Measurements from ENCODE around the gene CLP1.
A peak's percentile ranks its signal among the peaks of the same experiment; 100 is the strongest.
"Not testable (repeated sequence)": the region's sequence is repeated elsewhere in the genome, so short reads cannot be mapped to it uniquely, and the experiment has no call there.

Gene CLP1

GRCh38 chr11:57641011-57641807, 16.4 kb upstream of the CLP1 start:
- no peak for DNase-seq (ENCODE audit: low read depth in 2 of 2)

- no peak for DNase-seq (ENCODE audit: low read depth in 2 of 2)
These were observed 13.8 kb upstream of the CLP1 start for GRCh38 chr11:57643802-57644201.

GRCh38 chr11:57644748-57645688, 12.5 kb upstream of the CLP1 start:
- peak; percentile 64 to 77 for DNase-seq (ENCODE audit: low read depth in 2 of 2)

DNA sequence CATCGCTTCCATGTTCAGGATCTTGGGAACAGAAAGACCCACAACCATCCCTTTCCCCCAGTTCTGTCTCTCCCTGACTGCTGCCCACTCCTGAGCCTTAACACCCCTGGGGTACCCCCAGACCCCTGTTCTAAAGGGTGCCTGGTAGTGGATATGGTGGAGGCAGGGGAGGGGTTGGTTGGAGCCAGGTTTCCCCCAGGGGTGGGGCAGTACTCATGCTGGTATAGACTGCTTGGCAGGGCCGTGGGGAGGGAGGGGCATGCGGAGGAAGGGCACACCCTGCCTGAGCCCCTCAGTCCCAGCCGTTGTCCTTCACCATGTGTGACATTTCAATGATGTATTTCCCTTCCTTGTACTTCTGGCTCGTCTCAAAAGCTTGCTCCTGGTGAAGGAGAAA, 11.9 kb upstream of the CLP1 start:
- no peak for DNase-seq (ENCODE audit: low read depth in 2 of 2)

DNA sequence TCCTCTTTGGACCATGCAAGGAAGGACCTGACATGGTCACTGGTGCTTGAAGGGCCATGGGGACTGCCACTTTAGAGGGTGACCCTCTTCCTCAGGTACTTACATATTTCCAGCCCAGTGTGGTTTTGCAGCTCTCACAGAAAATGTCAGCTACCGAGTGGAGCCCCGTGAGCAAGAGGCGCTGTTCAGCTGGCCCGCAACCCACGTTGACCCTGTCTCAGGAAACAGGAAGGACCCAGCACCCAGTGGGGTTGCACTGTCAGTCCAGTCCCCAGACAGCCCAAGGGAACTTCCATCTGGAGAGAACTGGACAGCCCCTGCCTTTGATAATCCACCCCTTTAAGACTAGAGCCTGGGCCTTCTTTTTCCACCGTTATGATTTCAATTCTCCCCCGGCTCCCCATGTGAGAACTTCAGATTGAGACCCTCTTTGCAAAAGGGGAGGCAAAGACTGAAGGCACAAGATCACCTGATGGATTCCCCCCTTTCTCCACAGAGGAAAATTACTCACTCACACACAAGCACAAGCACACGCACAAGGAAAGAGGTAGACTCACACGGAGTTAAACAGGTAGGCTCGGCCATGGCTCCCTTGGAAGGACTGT, 11.3 kb upstream of the CLP1 start:
- DNase-seq (ENCODE audit: low read depth in 2 of 2), result no peak

- DNase-seq (ENCODE audit: low read depth in 2 of 2), result no peak
These were observed 10.7 kb upstream of the CLP1 start for GRCh38 chr11:57646799-57647303.

- no peak for DNase-seq (ENCODE audit: low read depth in 2 of 2)
These were observed 10.2 kb upstream of the CLP1 start for GRCh38 chr11:57647372-57647771.

- no peak for DNase-seq (ENCODE audit: low read depth in 2 of 2)
These were observed 9.4 kb upstream of the CLP1 start for GRCh38 chr11:57647960-57648800.

DNA sequence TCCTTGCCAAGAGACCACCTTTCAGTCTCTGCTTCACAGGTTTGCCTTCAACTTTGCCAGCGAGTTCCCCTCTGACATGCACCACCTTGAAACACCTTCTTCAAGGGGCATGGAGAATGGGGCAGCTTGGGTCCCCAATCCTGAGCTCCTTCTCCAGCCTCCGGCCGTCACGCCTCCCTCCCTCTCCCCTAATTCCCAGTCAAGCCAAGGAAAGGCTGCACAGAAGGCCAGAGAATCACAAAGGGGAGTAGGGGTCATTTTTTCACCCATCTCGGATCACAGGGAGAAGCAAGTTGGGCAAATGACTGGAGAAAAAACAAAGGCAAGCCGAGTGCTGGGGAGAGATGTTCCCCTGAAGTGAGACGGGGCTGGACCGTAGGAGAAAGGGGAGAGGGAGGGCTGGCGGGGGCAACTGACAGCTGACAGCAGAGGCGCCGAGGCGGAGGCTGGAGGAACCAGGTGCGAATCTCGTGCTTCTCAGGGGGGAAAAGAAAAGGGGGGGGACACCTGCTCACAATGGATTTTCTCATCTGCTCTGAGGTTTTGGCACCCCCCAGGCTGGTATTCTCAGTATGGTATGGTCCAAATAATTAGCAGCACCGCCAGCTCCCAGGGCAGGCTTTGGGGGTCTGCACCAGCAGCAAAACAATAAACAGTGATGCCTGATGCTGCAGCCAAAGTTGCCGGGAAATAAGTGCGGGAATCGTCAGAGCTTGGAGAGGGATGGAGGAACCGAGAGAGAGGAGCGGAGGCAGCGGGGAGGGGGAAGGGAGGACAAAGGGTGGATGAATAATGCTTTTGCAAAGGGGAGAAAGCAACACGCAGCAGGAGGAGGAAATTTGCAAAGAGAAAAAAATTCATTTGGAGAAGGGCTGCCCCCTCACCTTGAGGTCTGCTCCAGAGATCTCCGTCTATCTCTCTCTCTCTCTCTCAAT, 8.5 kb upstream of the CLP1 start:
- DNase-seq (ENCODE audit: low read depth in 2 of 2), result no peak

DNA sequence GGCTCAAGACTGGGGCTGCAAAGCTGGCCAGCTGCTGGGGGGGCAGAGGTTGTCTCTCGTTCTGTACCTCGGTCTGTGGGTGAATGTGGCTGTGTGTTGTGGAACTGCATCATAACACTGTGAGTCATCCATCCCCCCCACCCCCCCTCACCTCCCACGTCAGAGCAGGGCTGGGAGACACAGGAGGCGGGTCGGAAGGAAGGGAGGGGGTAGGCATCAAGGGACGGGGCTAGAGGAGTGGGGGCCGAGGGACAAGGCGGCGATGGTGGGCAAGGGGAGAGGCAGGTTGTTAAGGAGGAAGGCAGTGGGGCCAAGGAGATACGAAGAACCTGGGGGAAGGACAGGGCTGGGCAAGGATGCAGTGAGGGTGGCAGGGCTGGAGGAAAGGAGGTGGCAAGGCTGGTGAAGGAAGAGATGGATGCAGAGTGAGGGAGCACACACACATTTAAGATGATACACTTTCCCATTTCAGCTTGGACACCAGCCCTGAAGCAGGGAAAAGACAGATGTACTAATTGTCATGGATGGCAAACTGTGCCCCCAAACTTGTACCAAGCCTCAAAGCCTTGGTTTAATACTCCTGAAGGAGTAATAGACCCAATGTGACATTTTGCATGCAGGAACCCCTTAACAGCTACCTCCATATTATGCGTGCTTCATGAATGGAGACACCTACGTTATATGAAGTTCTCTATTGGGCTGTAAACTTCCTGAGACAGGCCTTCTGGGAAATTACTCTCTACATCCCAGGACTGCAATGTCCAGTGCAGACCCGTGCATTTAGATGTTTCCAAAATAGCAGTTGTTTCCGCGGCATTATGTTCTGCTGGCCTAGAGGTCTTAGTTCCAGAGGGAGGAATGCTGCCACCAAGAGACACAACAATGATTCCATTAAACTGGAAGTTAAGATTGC, 7.5 kb upstream of the CLP1 start, which contains the start of gene YPEL4:
Gene YPEL4, minus strand, starts transcription at position 87 of the 913 bp plus-strand sequence. CDS start 2,805 bp downstream, outside the sequence.
- peak; percentile 39 to 46 for DNase-seq (ENCODE audit: low read depth in 2 of 2)

DNA sequence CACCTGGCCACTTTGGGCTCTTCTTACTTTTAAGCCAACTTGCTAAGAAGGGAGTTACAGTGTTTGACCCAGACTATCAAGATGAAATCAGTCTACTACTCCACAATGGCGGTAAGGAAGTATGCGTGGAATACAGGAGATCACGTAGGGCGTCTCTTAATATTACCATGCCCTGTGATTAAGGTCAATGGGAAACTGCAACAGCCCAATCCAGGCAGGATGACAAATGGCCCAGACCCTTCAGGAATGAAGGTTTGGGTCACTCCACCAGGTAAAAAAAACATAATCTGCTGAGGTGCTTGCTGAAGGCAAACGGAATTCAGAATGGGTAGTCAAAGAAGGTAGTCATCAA, 6.8 kb upstream of the CLP1 start:
- DNase-seq (ENCODE audit: low read depth in 2 of 2), result no peak

GRCh38 chr11:57651408-57651807, 6.2 kb upstream of the CLP1 start:
- no peak for DNase-seq (ENCODE audit: low read depth in 2 of 2)

DNA sequence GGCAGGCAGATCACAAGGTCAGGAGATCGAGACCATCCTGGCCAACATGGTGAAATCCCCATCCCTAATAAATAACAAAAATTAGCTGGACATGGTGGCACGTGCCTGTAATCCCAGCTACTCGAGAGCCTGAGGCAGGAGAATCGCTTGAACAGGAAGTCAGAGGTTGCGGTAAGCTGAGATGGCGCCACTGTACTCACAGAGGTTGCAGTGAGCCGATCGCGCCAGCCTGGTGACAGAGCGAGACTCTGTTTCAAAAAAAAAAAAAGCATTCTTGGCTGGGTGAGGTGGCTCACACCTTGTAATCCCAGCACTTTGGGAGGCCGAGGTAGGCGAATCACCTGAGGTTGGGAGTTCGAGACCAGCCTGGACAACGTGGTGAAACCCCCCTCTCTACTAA, 5.3 kb upstream of the CLP1 start:
- not testable (repeated sequence) for DNase-seq (ENCODE audit: low read depth in 2 of 2)

DNA sequence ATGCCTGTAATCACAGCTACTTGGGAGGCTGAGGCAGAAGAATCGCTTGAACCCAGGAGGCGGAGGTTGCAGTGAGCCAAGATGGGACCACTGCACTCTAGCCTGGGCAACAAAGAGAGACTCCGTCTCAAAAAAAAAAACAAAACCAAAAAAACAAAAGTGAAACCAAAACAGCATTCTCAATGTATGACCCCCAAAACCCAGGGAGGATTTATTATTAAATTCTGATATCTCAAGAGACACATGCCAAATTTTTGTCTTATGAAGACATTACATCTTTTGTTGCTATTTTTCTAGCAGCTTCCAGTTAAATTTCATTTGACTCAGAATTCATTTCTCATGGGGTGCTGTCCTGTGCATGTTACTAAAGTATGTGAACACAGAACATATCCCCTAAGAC, 4.9 kb upstream of the CLP1 start:
- no peak for DNase-seq (ENCODE audit: low read depth in 2 of 2)

GRCh38 chr11:57653163-57653562, 4.4 kb upstream of the CLP1 start:
- DNase-seq (ENCODE audit: low read depth in 2 of 2), result no peak

GRCh38 chr11:57656885-57657193, 723 bp upstream of the CLP1 start:
- DNase-seq (ENCODE audit: low read depth in 2 of 2), result no peak

- DNase-seq (ENCODE audit: low read depth in 2 of 2), result no peak
These were observed 430 bp downstream of the CLP1 start for GRCh38 chr11:57658023-57658361.

DNA sequence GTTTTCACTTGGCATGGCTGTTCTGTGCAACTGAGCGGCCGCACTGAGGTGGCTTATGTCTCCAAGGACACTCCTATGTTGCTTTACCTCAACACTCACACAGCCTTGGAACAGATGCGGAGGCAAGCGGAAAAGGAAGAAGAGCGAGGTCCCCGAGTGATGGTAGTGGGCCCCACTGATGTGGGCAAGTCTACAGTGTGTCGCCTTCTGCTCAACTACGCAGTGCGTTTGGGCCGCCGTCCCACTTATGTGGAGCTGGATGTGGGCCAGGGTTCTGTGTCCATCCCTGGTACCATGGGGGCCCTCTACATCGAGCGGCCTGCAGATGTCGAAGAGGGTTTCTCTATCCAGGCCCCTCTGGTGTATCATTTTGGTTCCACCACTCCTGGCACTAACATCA, 2.1 kb downstream of the CLP1 start:
- DNase-seq (ENCODE audit: low read depth in 2 of 2), result no peak

GRCh38 chr11:57662893-57663292, 5.3 kb downstream of the CLP1 start:
- no peak for DNase-seq (ENCODE audit: low read depth in 2 of 2)
